Ishikawa (cell line): ENCODE results near the gene DENND1A.

Experiments used
- CREB1 ChIP-seq: IDR thresholded peaks from 2 replicates; pipeline ENCODE4 v1.6.1; 2012; ENCODE audit warnings: low read depth
- TAF1 ChIP-seq: IDR thresholded peaks from 2 replicates; pipeline ENCODE4 v1.6.1; 2012; ENCODE audit warnings: low read depth, mild to moderate bottlenecking
- TCF12 ChIP-seq: IDR thresholded peaks from 2 replicates; pipeline ENCODE4 v1.6.1; 2012; ENCODE audit warnings: low read depth

- TF ChIP-seq TCF12 = no peak
- TF ChIP-seq TAF1 = no peak
- no peak for TF ChIP-seq CREB1
Observed at GRCh38 chr9:123922911-123923310, 7.0 kb downstream of the DENND1A start.
